Superior temporal gyrus (tissue), 1 donor: ENCODE results near the gene LRG1.
"Not testable (repeated sequence)": the region's sequence is repeated elsewhere in the genome, so short reads cannot be mapped to it uniquely, and the experiment has no call there.

Experiments
- DNase-seq: peaks from one replicate; pipeline ENCODE4 v3.0.0-alpha.2; 2016; ENCODE audit errors: extremely low spot score

LRG1 gene

DNA sequence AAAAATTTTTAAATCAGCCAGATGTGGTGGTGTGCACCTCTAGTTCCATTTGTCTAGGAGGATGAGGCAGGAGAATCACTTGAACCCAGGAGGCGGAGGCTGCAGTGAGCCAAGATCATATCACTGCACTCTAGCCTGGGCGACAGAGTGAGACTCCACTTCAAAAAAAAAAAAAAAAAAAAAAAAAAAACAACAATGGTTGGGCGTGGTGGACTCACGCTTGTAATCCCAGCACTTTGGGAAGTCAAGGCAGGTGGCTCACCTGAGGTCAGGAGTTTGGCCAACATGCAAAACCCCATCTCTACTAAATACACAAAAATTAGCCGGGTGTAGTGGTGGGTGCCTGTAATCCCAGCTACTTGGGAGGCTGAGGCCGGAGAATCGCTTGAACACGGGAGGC is 12.5 kb downstream of the LRG1 start:
- not testable (repeated sequence) for DNase-seq

DNA sequence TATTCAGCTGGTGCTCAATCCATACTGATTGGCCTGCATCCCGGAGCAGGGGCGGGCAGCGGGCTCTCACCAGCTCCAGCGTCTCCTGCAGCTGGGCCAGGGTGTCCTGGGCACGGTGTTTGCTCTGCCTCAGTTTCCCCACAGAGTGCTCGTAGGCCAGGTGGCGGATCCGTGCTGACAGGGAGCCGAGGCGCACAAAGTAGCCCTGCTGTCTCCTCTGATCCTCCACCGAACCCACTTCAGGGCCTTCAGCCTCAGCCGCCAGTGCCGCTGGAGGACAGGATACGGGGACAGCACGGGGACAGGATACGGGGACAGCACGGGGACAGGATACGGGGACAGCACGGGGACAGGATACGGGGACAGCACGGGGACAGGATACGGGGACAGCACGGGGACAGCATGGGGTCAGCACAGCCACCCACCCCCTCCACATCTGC is 14.3 kb downstream of the LRG1 start:
- DNase-seq = no peak

DNA sequence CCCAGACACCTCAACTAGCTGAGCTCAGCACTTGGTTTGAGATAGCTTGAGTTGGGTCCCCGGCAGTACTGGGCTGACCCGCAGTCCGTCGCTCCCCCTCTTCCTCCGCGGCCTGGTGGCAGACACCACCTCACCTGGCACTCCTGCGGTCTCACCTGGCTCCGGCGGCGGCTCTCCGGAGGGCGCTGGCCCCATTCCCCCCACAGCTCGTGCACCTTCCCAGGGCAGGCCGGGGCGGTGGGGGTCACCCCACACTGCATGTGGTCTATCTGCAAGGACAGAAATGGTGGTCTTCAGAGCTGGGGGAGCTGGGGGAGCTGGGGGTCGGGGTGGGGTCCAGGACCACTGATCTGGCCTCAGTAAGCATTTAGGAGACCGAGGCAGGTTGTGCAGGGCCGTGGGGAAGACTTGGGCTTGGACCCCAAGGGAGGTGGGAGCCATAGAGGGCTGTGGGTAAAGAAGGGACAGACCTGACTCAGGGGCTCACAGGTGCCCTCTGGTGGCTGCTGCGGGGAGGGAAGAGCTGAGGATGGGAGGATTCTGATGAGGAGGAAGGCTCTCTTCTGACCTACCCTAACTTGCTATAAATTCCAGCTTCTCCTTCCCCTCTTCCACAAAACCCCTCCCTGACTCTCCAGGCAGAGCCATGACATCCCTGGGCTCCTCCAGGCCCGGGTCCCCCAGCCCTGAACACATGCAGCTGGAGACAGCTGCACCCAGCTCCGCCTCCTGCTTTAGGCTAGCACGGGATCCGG is 14.9 kb downstream of the LRG1 start:
- DNase-seq = peak; percentile 20

DNA sequence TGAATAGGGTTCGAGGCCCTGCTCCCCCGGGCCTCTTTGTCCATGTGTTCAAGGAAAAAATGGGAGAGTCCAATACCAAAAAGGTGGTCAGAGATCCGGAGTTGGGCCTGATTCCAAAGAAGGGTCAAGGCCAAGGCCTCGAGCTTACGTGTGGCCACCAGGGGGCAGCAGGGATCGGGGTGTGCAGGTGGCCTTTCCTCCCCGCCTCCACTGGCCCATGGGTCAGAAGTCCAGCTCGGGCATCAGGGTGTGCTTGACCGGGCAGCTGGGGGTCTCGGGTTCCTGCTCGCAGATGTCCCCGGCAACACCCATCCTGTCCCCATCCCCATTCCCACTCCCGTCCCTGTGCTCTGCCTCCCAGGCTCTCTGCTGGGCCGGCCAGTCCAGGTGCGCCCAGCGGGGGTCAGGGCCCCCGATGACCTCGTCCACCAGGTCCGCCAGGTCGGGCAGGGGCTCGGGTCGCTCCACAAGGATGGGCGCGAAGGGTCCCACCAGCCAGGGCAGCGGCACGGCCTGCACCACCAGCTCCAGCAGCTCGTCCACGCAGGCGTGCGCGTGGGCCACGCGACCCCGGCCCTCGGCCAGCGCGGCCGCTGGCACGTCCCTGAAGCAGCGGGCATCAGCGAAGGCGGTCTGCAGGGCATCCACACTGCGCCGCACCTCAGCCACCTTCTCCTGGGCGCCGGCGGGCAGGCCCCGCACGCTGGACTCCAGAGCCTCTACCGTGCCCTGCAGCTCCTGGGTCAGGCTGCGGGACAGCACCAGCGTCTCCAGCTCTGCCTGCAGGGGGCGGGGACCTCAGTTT is 16.3 kb downstream of the LRG1 start:
- DNase-seq = no peak

DNA sequence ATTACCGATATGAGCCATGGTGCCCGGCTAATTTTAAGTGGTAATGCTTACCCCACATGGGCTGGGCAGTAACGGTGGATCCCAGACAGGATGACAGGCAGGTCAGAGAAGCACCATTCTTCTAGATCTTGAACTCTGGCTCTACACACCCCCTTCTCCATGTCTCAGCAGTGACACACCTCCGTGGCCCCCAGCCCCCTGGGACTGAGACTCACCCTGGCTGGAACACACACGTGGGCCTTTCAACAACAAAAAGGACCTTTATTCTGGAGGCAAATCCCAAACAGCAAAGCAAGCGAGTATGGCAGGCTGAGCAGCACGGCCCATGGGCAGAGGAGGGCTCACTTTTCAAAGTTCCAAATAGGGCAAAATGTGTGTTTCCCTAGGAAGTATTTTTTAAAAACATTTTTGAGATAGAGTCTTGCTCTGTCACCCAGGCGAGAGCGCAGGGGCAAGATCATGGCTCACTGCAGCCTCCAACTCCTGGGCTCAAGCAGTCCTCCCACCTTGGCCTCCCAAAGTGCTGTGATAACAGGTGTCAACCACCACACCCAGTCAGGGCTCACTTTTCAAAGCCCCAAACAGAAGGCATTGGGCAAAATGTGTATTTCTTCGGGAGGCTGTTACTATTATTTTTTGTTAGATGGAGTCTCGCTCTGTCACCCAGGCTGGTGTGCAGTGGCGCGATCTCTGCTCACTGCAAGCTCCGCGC is 17.4 kb downstream of the LRG1 start:
- DNase-seq = no peak

DNA sequence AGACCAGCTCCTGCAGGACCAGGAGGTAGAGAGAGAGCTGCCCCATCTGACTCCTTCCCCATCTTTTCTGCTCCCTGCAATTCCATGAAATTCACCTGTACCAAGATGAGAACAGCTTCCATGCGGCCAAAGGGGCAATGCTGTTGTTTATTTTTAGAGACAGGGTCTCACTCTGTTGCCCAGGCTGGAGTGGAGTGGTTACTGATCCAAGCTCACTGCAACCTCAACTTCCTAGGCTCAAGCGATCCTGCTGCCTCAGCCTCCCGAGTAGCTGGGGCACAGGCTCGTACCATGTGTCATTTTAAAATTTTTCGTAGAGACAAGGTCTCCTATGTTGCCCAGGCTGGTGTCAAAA is 18.0 kb downstream of the LRG1 start:
- DNase-seq = no peak

DNA sequence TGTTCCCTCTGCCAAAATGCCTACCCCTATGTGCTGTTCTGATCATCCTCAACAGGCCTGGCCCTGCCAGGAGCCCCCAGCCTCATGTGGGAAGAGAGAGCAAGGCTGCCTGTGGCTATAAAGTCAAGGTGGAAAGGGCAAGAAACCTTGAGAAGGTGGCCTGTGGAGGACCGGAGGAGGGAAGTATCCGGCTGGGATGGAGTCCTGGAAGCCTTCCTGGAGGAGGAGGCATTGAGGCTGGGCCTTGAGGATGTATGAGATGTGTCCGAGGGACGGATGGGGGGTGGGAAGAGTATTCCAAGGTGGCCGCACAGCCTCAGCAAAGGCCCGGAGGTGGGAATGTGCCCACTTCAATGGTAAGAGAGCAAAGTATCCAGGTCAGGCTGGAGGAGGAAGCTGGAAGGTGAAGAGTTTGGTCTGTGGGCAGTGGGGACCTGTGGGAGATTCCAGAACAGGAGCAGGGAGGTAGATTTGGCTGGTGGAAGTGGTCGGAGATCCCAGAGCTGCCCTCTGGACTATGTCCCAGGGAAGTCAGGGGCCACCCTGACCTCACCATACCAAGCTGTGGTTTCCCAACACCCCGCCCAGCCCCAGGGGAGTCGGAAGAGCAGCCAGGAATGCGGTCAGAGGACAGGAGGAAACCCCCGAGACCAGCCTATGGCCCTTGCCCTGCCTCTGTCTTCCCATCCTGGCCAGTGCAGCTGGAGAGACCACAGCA is 18.5 kb downstream of the LRG1 start:
- no peak for DNase-seq

DNA sequence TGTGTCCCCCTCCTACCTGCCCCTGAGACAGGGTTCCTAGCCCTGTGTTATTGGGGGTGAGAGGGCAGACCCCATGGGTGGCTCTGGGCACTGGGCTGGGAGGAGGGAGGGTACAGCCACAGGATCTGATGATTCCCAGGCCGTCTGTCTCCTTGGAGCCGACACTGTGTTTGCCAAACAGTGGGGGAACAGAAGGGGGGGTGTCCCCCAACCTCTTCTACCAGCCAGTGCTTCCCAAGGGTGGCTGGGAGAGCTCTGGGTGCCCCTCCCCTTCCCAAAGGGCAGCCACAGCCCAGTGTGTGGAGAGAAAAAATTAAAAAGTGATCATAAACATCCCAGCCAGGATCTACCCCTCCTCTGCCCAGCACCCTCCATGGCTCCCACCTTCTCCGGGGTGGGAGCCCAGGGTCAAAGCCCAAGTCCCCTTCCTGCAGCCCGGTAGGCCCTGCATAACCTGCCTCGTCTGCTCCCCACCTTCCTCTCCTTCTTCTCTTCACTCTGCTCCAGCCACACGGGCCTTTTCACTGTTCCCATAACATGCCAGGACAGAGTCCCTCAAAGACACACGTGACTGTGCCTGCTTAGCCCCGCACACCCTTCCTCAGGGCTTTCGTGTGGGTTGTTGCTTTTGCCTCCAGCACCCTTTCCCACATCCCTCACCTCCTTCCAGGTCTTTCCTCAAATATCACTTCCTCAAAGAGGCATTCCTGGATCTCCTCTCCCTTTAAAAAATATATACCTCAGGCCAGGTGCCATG is 20.1 kb downstream of the LRG1 start:
- DNase-seq = no peak

DNA sequence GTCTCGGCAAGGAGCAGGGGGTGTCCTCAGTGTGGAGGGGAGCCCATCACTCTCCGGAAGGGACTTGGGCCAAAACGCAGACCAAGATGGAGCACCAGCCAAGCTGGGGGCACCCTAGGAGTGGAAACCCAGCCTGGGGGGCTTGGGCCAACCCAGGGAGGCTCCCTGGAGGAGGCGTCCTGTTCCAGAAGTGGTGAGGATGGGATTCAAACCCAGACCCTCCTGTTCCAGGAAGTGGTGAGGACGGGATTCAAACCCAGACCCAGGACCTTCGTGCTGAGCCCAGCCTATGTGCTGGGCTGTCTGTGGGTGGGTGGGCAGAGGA is 20.7 kb downstream of the LRG1 start:
- DNase-seq = no peak

DNA sequence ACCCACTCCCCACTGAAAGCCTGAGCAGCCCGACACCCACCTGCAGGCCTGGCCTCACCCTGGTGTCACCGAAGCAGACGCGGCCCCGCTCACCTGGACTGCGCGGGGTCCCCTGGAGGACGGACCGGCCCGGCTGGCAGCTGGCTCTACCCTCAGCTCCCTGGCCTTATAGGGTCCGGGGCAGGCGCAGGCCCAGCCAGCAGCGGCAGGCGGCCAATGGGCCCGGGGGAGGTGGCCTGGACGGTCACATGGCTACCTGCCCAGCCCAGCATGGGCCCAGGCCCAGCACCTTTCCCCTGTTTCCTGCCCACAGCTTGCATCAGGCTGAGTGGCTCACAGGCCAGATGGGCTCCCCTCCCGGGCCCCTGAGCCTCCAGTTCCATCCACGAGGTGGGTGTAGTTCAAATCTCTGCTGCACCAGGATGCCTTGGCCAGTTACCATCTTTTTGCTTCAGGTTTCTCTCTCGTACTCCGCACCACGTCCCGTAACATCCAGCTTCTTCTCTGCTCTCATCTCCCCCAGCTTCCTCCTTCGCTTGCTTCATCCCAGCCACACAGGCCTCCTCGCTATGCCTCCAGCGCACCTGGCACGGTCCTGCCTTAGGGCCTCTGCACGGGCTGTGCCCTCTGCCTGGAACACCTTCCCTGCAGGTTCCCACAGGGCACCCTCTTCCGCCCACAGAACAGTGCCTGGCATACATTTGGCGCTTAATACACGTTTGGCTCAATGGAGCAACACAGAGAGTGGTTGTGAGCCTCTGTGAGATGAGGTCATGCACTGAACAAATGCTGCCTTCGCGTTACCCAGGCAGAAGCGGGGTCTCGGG is 21.3 kb downstream of the LRG1 start, which contains the start of gene PLIN4:
Gene PLIN4, minus strand, starts transcription at position 142 of the 827 bp plus-strand sequence. CDS start 214 bp downstream, outside the sequence.
- DNase-seq = no peak

DNA sequence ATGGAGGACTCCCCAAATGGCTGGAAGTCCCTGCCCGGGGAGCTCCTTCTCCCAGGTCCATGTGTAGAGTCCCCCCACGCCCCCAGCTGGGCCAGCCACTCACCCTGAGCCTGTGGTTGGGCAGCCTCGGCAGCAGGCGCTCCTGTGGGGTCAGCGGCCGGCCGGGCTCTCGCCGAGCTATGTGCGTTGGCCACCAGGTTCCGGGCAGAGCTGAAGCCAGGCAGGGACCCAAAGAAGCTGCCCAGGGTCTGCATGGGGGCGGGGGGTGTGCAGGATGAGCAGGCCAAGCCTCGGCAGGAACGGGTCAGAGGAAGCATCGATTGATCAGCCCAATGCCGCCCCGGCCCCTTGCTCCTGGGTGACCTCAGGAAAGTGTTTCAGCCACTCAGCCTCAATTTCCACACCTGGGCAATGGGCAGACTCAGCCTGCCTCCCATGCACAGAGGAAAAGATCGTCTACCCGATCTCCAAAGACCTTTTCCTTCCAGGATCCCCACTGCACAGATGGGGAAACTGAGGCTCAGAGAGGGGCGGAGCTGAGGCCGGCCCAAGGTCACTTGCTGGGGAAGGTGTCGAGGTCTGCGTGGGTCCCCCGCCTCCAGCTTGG is 22.3 kb downstream of the LRG1 start:
- no peak for DNase-seq

DNA sequence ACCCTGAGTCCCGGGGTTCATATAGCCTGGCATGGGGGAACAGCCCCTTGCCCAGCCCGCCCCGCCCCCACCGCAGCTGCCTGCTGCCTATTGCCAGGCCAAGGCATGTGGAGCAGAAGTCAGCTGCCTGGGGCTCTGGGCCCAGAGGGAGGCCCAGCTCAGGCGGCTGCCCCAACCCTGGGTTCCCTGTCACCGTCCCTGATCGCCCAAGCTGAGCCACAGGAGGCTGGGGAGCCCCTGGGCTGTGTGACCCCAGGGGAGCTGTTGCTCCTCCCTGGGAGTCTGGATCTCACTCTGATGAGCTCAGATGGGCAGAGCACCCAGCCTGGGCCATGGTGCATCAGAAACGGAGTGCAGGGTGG is 22.9 kb downstream of the LRG1 start:
- DNase-seq = no peak

DNA sequence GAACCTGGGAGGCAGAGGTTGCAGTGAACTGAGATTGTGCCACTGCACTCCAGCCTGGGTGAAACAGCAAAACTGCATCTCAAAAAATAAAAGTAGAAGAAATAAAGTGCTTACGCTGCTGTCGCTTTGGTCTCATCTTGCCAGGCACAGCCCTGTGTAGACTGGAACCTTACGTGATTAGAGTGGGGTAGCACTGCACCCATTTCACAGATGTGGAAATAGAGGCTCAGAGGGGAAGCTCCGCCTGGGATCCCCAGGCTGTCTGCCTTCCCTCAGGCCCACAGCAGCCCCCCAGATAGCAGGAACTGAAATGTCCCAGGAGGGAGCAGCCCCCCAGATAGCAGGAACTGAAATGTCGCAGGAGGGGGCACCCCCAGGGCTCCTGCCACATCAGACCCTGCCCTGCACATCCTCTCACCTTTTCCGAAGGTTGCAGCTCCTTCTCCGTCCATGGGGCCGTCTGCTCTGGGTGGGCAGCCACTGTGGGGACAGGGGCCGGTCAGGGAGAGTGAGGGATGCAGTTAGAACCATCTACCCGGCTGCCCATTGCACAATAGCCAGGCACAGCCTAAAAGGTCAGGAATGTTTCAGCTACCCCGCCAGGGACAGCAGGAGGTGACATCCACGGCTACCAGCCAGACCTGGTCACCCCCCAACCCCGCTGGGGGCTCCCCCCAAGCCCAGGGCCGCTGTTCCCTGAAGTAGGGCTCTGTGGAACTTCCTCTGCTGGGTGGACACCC is 23.5 kb downstream of the LRG1 start:
- DNase-seq = no peak

DNA sequence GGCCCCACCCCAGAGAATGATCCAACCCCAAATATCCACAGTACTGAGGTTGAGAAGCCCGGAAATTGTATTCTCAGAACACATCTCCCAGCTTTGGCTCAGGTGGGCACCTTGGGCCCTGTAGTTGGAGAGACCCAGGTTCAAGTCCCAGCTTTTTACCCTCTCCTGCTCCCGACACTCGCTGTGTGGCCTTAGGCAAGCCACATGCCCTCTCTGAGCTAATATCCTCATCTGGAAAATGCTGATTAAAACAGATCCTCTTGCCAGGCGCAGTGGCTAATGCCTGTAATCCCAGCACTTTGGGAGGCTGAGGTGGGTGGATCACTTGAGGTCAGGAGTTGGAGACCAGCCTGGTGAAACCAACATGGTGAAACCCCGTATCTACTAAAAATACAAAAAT is 24.1 kb downstream of the LRG1 start:
- DNase-seq = no peak

DNA sequence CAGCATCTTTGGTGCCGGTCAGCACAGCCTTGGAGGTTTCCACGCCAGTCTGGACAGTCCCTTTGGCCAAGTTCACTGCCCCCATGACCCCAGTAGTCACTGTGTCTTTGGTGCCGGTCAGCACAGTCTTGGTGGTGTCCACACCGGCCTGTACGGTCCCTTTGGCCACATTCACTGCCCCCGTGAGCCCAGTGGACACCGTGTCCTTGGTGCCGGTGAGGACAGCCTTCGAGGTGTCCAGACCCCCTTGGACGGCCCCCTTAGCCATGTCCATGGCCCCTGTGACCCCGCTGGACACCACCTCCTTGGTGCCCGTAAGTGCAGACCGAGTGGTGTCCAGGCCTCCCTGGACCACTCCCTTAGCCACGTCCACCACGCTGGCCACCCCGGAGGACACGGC is 26.6 kb downstream of the LRG1 start:
- DNase-seq = no peak

DNA sequence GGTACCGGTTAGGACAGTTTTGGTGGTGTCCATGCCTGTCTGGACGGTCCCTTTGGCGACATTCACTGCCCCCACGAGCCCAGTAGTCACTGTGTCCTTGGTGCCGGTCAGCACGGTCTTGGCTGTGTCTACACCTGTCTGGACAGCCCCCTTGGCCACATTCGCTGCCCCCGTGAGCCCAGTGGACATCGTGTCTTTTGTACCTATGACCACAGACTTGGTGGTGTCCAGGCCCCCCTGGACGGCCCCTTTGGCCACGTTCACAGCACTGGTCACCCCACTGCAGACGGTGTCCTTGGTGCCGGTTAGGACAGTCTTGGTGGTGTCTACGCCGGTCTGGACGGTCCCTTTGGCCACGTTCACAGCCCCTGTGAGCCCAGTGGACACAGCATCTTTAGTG is 27.8 kb downstream of the LRG1 start:
- DNase-seq = no peak

DNA sequence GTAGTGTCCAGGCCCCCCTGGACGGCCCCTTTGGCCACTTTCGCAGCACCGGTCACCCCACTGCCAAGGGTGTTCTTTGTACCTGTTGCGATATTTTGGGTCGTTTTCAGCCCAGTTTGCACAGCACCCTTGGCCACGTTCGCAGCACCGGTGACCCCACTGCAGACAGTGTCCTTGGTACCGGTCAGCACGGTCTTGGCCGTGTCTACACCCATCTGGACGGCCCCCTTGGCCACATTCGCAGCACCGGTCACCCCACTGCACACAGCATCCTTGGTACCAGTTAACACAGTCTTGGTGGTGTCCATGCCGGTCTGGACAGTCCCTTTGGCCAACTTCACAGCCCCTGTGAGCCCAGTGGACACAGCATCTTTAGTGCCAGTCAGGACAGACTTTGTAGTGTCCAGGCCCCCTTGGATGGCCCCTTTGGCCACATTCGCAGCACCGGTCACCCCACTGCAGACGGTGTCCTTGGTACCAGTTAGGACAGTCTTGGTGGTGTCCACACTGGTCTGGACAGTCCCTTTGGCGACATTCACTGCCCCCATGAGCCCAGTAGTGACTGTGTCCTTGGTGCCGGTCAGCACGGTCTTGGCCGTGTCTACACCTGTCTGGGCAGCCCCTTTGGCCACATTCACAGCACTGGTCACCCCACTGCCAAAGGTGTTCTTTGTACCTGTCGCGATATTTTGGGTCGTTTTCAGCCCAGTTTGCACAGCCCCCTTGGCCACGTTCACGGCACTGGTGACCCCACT is 28.4 kb downstream of the LRG1 start:
- DNase-seq = no peak

DNA sequence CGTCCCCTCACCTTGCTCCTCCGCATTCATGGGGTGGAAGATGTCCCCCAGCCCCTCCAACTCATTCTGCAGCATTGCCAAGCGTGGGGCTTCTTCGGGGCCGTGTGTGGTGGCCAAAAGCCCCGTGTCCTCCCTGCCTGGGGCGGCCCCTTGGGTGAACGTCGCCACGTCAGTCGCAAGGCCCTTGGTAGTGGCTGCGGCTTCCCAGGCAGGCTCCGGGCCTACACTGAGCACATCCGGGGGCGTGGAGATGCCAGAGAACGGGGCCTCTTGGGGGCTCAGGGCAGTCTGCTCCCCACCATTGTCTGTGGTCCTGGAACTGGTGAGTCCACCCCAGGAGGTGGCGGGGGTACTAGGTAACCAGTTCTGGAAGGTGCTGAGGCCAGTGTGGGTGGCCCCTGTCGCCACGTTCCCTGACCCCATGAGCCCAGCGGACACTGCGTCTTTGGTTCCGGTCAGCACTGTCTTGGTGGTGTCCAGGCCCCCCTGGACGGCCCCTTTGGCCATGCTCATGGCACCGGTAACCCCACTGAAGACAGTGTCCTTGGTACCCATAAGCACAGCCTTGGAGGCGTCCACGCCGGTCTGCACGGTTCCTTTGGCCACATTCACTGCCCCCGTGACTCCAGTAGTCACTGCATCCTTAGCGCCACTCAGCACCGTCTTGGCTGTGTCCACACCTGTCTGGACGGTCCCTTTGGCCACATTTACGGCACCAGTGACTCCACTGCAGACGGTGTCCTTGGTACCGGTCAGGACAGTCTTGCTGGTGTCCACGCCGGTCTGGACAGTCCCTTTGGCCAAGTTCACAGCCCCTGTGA is 29.2 kb downstream of the LRG1 start:
- no peak for DNase-seq
